Brain microvascular endothelial cell (primary cell): ENCODE results near the gene CD3D.

ENCODE experiments used
- DNase-seq: peaks from one replicate; pipeline ENCODE4 v3.0.0-alpha.2; 2020
- H3K27ac ChIP-seq: fragments of 250-450 bp; sonication (Bioruptor Pico); 2 replicates; pipeline ENCODE4 v1.5.1; 2020; ENCODE audit warnings: mild to moderate bottlenecking, moderate library complexity
- H3K27me3 ChIP-seq: fragments of 250-450 bp; sonication (Bioruptor Pico); replicated peaks from 2 replicates; pipeline ENCODE4 v1.5.1; 2020; ENCODE audit warnings: mild to moderate bottlenecking
- H3K36me3 ChIP-seq: fragments of 250-450 bp; sonication (Bioruptor Pico); replicated peaks from 2 replicates; pipeline ENCODE4 v1.5.1; 2020; ENCODE audit warnings: mild to moderate bottlenecking
- H3K4me3 ChIP-seq: 2 replicates; pipeline ENCODE4 v1.5.1; 2011; ENCODE audit warnings: low read depth, mild to moderate bottlenecking, control low read depth, low read length, moderate library complexity
- CTCF ChIP-seq: IDR thresholded peaks from 2 replicates; pipeline ENCODE4 v1.5.1; 2011; ENCODE audit warnings: low read depth, mild to moderate bottlenecking, moderate library complexity, low read length, control low read depth, inconsistent platforms; ENCODE audit errors: missing control alignments
- in situ Hi-C: cut with HindIII; loops from 2 replicates; pipeline ENCODE4 v1.10.0; 2017; ENCODE audit warnings: low sequenced_read_pairs, low pct_ligation_motif_present

CD3D gene

GRCh38 chr11:118374729-118375128, 32.2 kb upstream of the CD3D start:
- in situ Hi-C loops = no loop called here
- H3K27me3 ChIP-seq = no peaks in the 10 kb centered on the region
- TF ChIP-seq CTCF = no peak
- no peak for DNase-seq
- H3K27ac ChIP-seq = no peak overlapping the region
- H3K36me3 ChIP-seq = peaks cover 61% of the 10 kb centered on the region
- no peak overlapping the region for H3K4me3 ChIP-seq

DNA sequence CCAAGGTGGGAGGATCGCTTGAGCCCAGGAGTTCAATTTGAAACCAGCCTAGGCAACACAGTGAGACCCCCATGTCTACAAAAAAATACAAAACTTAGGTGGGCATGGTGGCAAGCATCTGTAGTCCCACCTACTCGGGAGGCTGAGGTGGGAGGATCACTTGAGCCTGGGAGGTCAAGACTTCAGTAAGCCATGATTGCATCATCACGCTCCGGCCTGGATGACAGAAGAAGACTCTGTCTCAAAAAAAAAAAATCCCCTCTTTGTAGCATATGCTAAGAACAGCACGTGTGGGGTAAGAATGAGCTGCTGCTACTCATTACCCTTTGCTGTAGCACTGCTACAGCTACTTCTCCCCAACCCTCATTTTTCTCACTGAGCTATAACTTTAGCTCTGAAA, 31.4 kb upstream of the CD3D start:
- no peak overlapping the region for H3K4me3 ChIP-seq
- H3K27ac ChIP-seq = no peak overlapping the region
- DNase-seq = no peak
- TF ChIP-seq CTCF = no peak
- in situ Hi-C loops = no loop called here
- H3K27me3 ChIP-seq = no peaks in the 10 kb centered on the region
- peaks cover 62% of the 10 kb centered on the region for H3K36me3 ChIP-seq

- no peaks in the 10 kb centered on the region for H3K27me3 ChIP-seq
- no peak overlapping the region for H3K4me3 ChIP-seq
- in situ Hi-C loops = no loop called here
- TF ChIP-seq CTCF = no peak
- no peak overlapping the region for H3K27ac ChIP-seq
- peaks cover 63% of the 10 kb centered on the region for H3K36me3 ChIP-seq
- DNase-seq = no peak
Observed at GRCh38 chr11:118373263-118373662, 30.8 kb upstream of the CD3D start.

- Histone ChIP-seq H3K36me3 (peaks cover 63% of the 10 kb centered on the region), H3K4me3 (no peak overlapping the region), H3K27ac (no peak overlapping the region), H3K27me3 (no peaks in the 10 kb centered on the region)
- in situ Hi-C loops = no loop called here
- TF ChIP-seq CTCF = no peak
- DNase-seq = no peak
Observed at GRCh38 chr11:118370774-118371173, 28.3 kb upstream of the CD3D start.

DNA sequence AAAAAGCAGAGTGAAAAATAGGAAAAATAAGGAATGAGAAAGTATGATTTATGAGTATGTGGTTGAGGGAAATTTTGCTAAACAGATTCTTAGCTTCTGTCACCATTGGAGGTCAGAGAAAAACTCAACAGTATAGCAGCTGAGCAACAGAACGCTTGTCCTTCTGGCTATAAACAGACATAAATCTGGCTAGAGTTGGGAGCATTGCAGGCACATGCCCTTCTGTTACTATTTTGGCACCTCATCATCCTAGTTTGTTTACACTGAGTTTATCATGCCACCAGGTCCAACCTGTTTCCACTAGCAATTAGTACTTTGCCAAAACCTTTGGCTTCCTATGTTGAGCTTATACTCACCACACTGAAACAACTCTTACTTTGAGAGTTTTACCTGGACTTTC, 23.8 kb upstream of the CD3D start:
- Histone ChIP-seq H3K4me3 (no peak overlapping the region), H3K27me3 (no peaks in the 10 kb centered on the region), H3K27ac (no peak overlapping the region), H3K36me3 (peaks cover 40% of the 10 kb centered on the region)
- in situ Hi-C loops = no loop called here
- DNase-seq = no peak
- no peak for TF ChIP-seq CTCF

DNA sequence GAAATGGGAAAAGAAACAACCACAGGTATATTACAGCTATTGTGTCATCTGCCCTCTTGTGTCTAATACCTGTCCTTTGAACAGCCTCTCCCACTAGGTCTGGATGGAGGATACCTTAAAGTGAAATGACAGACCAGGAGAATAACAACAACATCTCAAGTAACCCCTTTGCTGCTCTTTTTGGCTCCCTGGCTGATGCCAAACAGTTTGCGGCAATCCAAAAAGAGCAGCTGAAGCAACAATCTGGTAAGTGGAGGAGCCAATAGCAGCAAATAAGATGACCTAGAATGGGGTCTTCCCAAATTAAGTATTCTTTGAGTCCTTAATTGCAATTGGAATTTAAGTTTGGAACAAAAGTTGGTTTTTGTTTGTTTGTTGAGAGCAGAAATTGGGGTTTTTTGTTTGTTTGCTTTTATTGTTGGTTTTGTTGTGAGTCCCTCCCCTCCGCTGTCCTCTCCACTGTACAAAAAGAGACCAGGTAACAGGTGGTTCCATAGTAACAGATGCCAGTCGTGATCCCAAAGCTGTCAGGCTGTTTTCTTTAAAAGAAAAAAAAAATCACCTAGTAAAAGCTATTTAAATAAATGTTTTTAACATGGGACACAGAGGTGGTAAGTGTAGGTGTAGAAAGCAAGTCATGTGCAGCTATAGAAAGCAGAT, 22.6 kb upstream of the CD3D start:
- Histone ChIP-seq H3K27ac (no peak overlapping the region), H3K36me3 (peaks cover 30% of the 10 kb centered on the region), H3K27me3 (no peaks in the 10 kb centered on the region), H3K4me3 (no peak overlapping the region)
- in situ Hi-C loops = no loop called here
- DNase-seq = no peak
- TF ChIP-seq CTCF = no peak
